ENCODE results near the gene WASF3. TPM values are rescaled to one million over a fixed set of nuclear protein-coding genes. Genes with fewer than 3 reads are reported as not detected.
"Not testable (repeated sequence)": the region's sequence is repeated elsewhere in the genome, so short reads cannot be mapped to it uniquely, and the experiment has no call there.

Gene WASF3
- total RNA-seq, 1 donor from 2014 or later: 25.8 TPM

DNA sequence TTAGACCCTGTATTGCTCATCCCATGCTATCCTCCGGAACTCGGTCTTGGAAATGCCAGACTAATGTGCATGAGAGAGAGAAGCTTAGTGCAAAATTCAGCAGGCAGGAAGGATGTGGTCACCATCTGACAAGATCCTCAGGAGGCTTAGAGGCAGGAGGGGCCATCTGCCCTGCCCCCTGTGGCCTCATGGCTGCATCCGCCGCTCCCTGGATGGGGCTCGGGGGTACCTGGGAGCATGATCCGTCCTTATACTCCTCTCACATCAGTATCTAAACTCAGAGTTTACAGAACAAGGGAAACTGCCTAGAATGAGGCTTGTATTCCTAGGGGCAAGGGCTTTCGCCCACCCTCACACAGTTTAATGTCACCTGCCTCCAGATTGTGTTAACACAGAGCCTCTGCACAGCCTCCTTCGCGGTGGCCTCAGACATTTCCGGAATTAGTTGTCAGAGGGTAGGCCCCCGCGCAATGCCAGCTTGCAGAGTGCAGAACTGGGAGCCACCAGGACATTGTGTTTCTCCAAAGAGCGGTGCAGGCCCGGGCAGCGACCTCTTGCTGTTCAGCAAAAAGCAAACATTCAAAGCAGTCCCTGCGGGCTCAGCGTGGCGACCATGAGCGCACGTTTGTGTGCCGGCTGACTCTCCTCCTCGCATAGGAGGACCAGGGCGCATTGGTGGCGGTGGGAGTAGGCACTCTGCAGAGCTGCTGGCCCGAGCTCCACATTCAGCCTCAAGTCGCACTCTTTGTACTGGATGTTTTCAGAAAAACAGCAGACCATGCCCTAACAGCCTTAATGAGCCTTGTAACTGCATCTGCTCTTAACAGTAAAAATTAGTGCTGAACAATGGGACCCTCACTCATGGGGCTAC, 164.0 kb downstream of the WASF3 start:
- Histone ChIP-seq H3K4me3 (ENCODE audit: insufficient read depth, low read depth, low read length) (no peak overlapping the region), H3K4me2 (ENCODE audit: low read length) (no peak overlapping the region), H2AFZ (ENCODE audit: low read depth, low read length) (no peak overlapping the region), H3K27ac (ENCODE audit: low read depth, low read length) (no peak overlapping the region), H3K4me1 (ENCODE audit: insufficient read depth, low read length) (no peaks in the 10 kb centered on the region), H3K79me2 (ENCODE audit: insufficient read depth, low read length) (no peaks in the 10 kb centered on the region), H3K9ac (ENCODE audit: low read length) (no peak overlapping the region), H3K36me3 (ENCODE audit: insufficient read depth, low read length) (no peaks in the 10 kb centered on the region), H3K9me3 (ENCODE audit: insufficient read depth, low read depth, low read length) (peaks cover 3% of the 10 kb centered on the region), H3K27me3 (ENCODE audit: insufficient read depth, low read length) (no peaks in the 10 kb centered on the region), H4K20me1 (ENCODE audit: insufficient read depth, low read length) (no peaks in the 10 kb centered on the region)
- DNase-seq (ENCODE audit: low read depth): no peak
- H3K27me3 Mint-ChIP-seq (ENCODE audit: low read depth, unreplicated experiment): peaks cover 7% of the 10 kb centered on the region
- H3K27ac Mint-ChIP-seq (ENCODE audit: unreplicated experiment): no peak overlapping the region
- no peaks in the 10 kb centered on the region for H3K9me3 Mint-ChIP-seq (ENCODE audit: unreplicated experiment)
- no peaks in the 10 kb centered on the region for H3K36me3 Mint-ChIP-seq (ENCODE audit: low read depth, unreplicated experiment)
- H3K4me3 Mint-ChIP-seq (ENCODE audit: unreplicated experiment): no peak overlapping the region
- no peak for TF ChIP-seq CTCF (IDR thresholded peaks at IDR 0.05; ENCODE audit: insufficient read depth, low read depth, low read length)
- no peak for TF ChIP-seq EZH2 (IDR thresholded peaks at IDR 0.05; ENCODE audit: insufficient read depth, low read length)
- no peak for FAIRE-seq
- H3K4me1 Mint-ChIP-seq (ENCODE audit: low read depth, unreplicated experiment): no peaks in the 10 kb centered on the region

- no peaks in the 10 kb centered on the region for H4K20me1 ChIP-seq (ENCODE audit: insufficient read depth, low read length)
- TF ChIP-seq CTCF (IDR thresholded peaks at IDR 0.05; ENCODE audit: insufficient read depth, low read depth, low read length): no peak
- no peak for TF ChIP-seq EZH2 (IDR thresholded peaks at IDR 0.05; ENCODE audit: insufficient read depth, low read length)
- Mint-ChIP-seq H3K27me3 (ENCODE audit: low read depth, unreplicated experiment) (peaks cover 6% of the 10 kb centered on the region), H3K36me3 (ENCODE audit: low read depth, unreplicated experiment) (no peaks in the 10 kb centered on the region), H3K27ac (ENCODE audit: unreplicated experiment) (no peak overlapping the region), H3K4me3 (ENCODE audit: unreplicated experiment) (no peak overlapping the region), H3K4me1 (ENCODE audit: low read depth, unreplicated experiment) (no peaks in the 10 kb centered on the region), H3K9me3 (ENCODE audit: unreplicated experiment) (no peaks in the 10 kb centered on the region)
- no peak overlapping the region for H3K9ac ChIP-seq (ENCODE audit: low read length)
- no peaks in the 10 kb centered on the region for H3K4me1 ChIP-seq (ENCODE audit: insufficient read depth, low read length)
- H3K36me3 ChIP-seq (ENCODE audit: insufficient read depth, low read length): no peaks in the 10 kb centered on the region
- no peaks in the 10 kb centered on the region for H3K27me3 ChIP-seq (ENCODE audit: insufficient read depth, low read length)
- no peaks in the 10 kb centered on the region for H3K79me2 ChIP-seq (ENCODE audit: insufficient read depth, low read length)
- no peak overlapping the region for H3K27ac ChIP-seq (ENCODE audit: low read depth, low read length)
- no peak overlapping the region for H3K4me3 ChIP-seq (ENCODE audit: insufficient read depth, low read depth, low read length)
- DNase-seq (ENCODE audit: low read depth) (no peak), FAIRE-seq (no peak)
- H2AFZ ChIP-seq (ENCODE audit: low read depth, low read length): no peak overlapping the region
- peaks cover 3% of the 10 kb centered on the region for H3K9me3 ChIP-seq (ENCODE audit: insufficient read depth, low read depth, low read length)
- H3K4me2 ChIP-seq (ENCODE audit: low read length): no peak overlapping the region
These were observed 164.8 kb downstream of the WASF3 start for GRCh38 chr13:26722321-26722720.

GRCh38 chr13:26723620-26724019, 166.1 kb downstream of the WASF3 start:
- not testable (repeated sequence) for H3K27ac Mint-ChIP-seq (ENCODE audit: unreplicated experiment); H3K27me3 Mint-ChIP-seq (ENCODE audit: low read depth, unreplicated experiment); H2AFZ ChIP-seq (ENCODE audit: low read depth, low read length); H3K4me3 ChIP-seq (ENCODE audit: insufficient read depth, low read depth, low read length); H3K79me2 ChIP-seq (ENCODE audit: insufficient read depth, low read length); H3K9me3 ChIP-seq (ENCODE audit: insufficient read depth, low read depth, low read length); DNase-seq (ENCODE audit: low read depth); H3K36me3 ChIP-seq (ENCODE audit: insufficient read depth, low read length); H4K20me1 ChIP-seq (ENCODE audit: insufficient read depth, low read length); H3K4me1 ChIP-seq (ENCODE audit: insufficient read depth, low read length); FAIRE-seq; H3K27me3 ChIP-seq (ENCODE audit: insufficient read depth, low read length); H3K4me2 ChIP-seq (ENCODE audit: low read length); H3K4me3 Mint-ChIP-seq (ENCODE audit: unreplicated experiment); H3K4me1 Mint-ChIP-seq (ENCODE audit: low read depth, unreplicated experiment); H3K9ac ChIP-seq (ENCODE audit: low read length); H3K9me3 Mint-ChIP-seq (ENCODE audit: unreplicated experiment); H3K27ac ChIP-seq (ENCODE audit: low read depth, low read length); H3K36me3 Mint-ChIP-seq (ENCODE audit: low read depth, unreplicated experiment)
